PFSK-1 (cell line): Measurements from ENCODE around the gene SLC27A3.

Source experiments
- POLR2AphosphoS5 ChIP-seq: IDR thresholded peaks from 2 replicates; pipeline ENCODE4 v1.6.1; 2012; ENCODE audit warnings: low read depth, mild to moderate bottlenecking, control low read depth, low read length, moderate library complexity
- TAF1 ChIP-seq: IDR thresholded peaks from 2 replicates; pipeline ENCODE4 v1.6.1; 2012; ENCODE audit warnings: low read length, control low read depth, borderline replicate concordance; ENCODE audit not compliant: insufficient read depth

DNA sequence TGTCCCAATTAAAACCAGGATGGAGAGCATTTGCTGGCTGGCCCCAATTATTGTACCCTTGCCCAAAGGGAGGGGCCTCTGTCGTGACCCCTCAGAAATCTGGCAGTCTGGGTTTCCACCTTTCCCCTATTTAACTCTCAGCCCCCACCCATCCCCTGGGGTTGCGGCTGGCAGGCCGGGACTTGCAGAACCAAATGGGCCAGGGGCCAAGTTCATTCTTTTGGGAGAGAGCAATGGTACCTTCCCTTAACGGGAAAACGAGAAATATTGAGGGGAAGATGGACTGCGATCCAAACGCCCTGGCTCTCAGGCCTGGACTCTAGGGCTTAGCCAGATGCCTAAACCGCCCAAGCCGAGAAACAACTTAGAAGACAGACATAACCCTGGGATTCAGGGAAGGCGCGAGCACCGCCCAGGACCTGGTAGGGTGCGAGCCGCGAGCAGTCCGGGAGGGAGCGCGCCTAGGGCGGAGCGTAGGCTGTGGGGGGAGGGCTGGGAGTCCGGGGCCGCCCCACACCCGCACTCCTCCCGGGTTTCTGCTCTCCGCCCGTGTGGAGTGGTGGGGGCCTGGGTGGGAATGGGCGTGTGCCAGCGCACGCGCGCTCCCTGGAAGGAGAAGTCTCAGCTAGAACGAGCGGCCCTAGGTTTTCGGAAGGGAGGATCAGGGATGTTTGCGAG, at the start of gene SLC27A3:
- TF ChIP-seq POLR2AphosphoS5 (no peak), TAF1 (no peak)
